NCI-H1436 (cell line): ENCODE results near the gene CCDC175.

Source experiments
- DNase-seq: peaks from one replicate; lab custom pipeline; 2025; lab: John Stamatoyannopoulos, UW

CCDC175 gene

DNA sequence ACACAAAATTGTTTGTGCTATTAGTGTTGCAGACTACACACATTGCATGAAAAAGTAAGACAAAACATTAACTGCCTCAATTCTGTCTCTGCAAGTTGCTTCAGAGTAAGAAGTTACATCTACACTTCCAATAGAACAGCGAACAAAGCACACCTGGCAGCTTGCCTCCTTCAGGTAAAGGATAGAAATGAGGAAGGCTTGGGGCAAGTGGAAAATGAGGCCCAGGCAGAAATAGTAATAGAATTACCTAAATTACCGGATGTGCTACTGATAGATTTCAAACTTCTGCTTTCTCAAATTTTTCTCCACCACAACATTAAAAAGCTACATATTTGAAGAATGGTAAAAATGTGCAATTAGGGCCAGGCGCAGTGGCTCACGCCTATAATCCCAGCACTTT is 37.7 kb downstream of the CCDC175 start:
- no peak for DNase-seq

DNA sequence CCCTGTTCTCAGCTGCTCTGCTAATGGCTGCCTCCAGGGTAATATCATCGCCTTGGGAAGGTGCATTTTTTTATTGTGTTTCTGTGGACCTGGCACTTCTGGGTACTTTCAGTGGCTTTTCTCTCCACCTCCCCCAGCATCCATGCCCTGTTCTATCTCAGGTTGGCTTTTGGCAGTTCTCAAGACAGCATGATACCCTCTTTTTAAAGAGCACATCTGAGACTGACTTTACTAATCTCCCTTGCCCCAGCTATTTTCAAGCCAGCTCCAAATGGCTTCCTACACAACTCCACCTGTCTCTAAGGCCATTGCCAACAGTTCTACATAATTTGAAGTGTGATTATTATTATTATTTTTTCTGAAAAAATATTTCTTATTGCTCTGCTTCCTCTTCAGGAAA is 39.1 kb downstream of the CCDC175 start:
- no peak for DNase-seq

DNA sequence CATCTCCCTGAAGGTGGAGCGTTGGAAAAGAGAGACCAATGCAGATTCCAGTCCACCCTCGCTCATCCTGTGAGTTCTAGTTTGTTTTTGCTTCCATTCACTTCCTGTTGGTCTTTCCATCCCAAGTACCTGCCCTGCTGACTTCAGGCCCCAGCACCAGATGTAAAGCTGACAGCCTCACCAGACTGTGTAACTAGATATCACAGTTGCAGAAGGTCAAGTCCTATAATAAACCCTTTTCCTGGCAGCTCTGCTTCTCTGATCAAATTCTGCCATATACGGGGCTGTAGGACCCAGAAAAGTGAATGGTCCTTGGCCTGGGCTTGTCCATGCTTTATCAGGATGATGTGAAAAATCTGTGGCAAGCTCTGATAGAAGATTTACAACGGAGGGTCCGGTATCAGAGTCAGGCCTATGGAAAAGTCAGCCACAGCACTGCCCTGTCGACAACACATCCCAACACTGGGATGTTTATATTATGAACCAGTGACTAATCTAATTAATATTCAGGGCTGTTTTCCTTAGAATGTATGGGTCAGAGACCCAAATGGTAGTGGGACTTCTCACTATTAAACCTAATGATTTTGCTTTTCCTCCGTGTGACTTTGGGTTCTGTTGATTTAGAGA is 42.1 kb downstream of the CCDC175 start:
- no peak for DNase-seq

DNA sequence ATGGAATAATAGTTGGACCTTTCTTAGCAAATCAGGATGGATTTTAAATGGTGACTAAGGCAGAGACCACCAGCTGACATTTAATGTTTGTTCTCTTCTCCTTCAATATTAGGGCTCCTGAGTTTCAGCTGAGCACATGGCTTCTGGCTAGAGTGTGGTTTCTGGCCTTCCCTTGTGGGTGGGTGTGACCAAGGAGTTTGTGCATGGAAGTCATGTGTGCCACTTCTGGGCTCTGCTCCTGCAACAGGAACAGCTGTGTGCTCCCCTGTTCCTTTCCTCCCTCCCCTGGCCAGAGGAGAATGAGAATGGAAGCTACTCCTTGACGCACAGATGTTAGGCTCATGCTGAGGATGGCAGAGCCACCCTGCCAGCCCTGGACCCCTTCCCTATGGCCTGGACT is 44.2 kb downstream of the CCDC175 start:
- no peak for DNase-seq

DNA sequence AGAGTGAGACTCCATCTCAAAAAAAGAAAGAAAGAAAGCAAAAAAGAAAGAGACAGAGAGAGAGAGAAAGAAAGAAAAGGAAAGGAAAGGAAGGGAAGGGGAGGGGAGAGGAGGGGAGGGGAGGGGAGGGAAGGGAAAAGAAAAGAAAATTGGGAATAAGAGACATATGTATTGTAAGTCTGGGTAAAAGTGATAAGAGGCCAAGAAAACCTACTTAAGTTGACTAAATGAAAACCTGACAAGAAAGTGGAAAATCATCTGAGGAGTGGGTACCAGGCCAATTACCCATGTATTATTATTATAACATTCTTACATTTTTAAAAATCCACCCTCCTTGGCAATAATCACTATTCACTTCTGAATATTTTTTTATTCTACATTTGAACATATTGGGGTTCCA is 46.3 kb downstream of the CCDC175 start:
- no peak for DNase-seq

DNA sequence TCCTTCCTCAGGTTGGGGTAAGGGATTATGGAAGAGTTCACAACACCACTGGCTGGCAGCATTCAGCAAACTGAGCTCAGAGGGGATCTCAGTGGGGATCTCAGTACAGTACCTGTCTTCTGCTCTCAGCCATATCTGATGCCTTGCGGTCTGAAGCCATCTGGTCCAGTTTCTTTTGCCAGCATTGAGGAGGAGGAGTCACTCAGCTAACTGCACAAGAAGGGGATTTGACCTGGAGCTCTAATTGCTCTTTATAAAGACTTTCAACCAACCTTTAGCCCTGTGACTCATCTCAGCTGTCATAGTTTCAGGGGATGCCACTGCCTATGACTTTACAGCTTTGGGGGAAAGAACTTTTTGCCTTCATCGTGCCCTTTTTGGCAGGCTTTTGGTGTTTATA is 47.4 kb downstream of the CCDC175 start:
- DNase-seq: no peak

GRCh38 chr14:59520224-59520623 is 56.4 kb downstream of the CCDC175 start:
- no peak for DNase-seq

DNA sequence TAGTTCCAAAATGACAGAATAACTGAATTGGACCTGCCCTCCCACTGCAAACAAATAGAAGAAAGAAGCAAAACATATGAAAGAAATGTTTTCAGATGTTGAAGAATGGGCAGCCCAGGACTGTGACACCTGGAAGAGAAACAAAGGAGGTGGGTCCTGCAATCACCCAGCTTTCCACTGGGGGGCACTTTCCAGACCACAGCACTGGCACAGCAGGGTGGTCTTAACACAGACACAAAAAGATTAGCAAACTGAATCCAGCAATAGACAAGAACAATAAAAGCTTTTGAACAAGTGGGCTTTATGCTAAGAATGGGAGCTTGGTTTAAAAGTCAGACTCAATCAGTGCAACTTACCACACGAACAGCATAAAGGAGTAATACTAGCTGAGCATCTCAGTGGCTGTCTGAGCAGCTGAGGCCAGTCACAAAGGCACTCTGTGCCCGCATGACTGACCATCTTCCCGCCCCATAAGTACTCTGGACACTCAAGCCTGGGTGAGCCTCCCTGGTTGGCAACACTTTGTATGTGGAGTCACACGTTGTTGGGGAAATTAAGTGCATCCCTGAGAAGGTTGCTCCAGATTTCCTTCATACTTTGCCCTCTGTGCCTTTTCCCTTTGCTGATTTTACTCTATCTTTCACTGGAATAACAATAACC is 64.6 kb downstream of the CCDC175 start:
- peak; percentile 15 for DNase-seq

DNA sequence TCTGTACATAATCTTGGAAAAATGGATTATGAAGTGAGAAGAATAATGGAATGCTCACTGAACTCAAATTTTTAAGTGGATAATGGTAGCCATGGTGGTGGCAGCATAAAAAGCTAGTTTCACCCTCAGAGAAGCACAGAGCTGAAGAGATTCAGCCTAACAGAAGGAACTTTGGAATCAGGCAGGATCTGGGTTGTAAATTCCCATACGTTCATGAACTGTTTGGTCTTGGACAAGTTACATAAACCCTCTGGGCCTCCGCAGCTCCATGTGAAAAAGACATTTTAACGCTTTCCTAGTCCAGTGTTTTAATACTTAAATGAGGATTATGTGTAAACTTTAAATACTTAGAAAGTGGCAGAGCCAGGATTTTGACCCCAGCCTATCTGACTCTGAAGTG is 65.6 kb downstream of the CCDC175 start:
- no peak for DNase-seq

DNA sequence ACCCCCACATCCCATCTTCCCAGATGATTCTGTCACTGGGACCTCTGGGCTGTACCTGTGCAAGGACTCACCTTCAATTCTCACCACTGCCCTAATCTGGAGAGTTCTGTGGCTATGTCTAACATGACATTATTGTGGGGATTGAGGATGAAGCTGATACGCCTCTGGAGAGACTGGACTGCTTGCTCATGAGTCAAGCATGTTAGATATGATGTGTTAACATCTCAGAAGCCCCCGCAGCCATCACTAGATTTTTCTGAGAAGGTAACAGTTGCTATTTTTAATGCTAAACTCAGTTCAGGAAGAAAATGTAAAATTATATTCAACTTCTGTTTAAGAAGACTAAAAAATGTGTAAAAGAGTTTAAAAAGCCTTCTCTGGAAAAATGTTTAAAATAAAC is 66.6 kb downstream of the CCDC175 start:
- no peak for DNase-seq

DNA sequence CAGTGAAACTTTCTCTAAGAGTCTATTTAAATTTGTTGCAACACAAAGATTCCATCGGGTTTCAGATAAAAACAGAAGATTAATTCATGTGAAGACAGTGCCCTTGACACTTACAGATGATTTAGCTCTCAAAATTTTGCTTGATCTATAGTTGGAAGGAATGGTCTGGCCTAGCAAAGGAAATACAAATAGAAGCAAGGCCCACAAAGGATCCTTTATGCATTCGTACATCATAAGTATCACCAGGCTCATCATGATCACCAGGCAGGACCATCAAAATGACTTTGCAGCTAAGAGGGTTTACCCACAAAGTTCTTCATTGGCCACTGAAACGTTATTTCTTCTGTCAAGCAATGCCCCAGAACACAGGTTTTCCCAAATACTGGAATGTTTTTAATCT is 67.5 kb downstream of the CCDC175 start:
- no peak for DNase-seq

DNA sequence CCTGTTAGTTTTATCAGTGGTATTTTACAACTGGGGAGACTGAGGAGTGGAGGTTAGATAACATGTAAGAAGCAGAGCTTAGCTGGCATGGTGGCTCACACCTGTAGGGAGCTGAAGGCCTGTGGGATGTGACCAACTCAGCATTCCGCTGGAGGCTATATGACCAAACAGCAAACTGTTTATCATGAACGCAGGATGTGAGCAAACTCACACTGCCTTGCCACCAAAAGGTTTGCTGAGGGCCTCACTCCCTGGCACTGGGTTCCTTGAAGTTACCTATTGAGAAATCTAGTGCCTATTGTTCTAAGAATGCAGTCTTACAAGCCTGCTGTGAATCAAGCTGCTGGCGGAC is 68.9 kb downstream of the CCDC175 start:
- no peak for DNase-seq

GRCh38 chr14:59507063-59507751 is 69.4 kb downstream of the CCDC175 start:
- peak; percentile 67 for DNase-seq

DNA sequence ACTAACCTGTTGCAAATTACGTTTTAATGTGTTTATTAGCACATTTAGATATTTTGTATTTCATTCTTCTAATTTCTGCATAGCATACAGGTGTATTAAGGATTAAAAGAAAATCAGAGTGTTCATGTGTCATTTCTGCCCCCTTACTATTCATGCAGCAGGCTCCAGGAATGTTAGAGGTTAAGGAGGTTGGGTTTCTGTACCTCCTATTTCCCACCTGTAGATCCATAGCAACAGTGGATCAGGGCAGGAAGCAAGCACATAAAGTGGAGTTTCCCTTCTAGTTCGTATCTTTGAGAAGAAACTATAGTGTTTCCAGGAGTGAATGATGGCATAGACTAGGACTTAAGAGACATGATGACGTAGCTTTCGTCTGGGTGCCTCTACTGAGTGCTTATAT is 73.4 kb downstream of the CCDC175 start:
- DNase-seq: no peak

DNA sequence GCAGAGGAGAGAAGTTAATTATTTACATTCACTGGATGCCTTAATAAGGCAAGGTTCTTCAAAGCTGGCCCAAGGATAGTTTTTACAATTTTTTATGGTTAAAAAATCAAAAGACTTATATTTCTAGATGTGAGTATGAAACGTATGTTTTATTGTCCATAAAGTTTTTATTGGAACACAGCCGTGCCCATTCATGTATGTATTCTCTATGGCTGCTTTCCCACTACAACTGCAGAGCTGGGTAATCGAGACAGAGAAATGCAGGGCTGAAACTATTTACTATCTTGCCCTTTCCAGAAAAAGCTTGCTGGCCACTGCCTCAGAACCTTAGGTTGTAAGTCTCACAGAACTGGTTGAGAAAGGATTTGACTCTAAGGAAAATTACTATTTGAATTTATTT is 75.9 kb downstream of the CCDC175 start:
- DNase-seq: no peak

- no peak for DNase-seq
These were observed 84.2 kb downstream of the CCDC175 start for GRCh38 chr14:59492384-59492783.

DNA sequence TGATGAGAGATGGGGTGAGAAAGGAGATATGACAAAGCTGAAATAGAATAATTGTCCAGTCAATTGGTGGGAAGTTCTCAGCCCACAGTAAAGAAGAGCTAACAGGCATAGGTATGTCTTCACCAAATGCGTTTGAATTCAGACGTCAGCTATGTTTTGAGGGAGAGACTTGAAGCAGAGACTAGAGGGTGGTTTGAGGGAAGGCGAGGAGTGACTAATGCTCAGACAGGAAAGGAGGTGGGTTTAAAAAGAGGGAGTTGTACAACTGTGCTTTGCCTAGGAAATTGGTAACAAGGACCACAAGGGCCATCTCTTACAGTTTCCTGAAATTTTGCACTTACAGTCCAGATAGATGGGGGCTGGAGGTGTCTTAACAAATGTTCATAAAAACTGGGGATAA is 85.9 kb downstream of the CCDC175 start:
- DNase-seq: no peak

- DNase-seq: no peak
These were observed 91.9 kb downstream of the CCDC175 start for GRCh38 chr14:59484639-59485175.

DNA sequence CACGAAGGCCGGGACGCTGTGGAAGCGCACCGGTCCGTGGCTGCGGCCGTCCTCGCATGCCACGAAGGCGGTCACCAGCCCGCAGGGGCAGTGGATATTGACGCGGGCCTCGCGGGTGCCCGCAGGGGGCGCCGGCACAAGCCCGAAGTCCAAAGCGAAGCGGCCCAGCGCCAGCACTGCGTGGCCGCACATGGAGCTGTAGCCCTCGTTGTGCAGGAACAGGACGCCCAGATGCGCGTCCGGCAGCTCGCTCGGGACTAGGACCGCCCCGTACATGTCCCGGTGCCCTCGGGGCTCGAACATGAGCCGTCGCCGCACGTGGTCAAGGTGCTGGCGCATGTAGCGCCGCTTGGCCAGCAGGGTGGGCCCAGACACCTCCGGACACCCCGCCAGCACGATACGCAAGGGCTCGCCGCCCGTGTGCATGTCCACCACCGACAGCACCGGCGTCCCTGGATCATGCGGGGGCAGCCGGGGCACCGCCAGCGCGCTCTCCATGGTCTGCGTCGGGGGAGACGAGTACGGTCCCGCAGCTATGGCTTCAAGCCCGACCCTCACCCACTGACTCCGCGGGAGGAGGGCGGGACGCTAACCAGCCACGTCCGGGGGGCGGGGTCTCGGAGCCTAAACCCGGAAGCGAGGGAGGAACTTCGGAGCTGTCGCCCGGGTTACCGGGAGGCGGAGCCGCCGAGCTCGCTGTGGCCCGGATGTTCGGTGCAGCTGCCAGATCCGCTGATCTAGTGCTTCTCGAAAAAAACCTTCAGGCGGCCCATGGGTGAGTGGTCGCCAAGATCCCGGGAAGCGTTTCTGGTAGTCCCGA is 92.6 kb downstream of the CCDC175 start, which contains the start of the genes JKAMP and L3HYPDH:
Gene JKAMP (plus strand): TSS at position 699 of the 820 bp plus-strand sequence. CDS start 73 bp downstream, at position 772.
Gene L3HYPDH (minus strand): TSS at position 590 of the 820 bp plus-strand sequence. CDS start 92 bp downstream, at position 498.
- DNase-seq: peak; percentile 98

- DNase-seq: no peak
These were observed 93.2 kb downstream of the CCDC175 start for GRCh38 chr14:59483363-59483762.

- no peak for DNase-seq
These were observed 93.9 kb downstream of the CCDC175 start for GRCh38 chr14:59482541-59483331.
